ENCODE measurements around the gene THAP7. TPM values are rescaled to one million over a fixed set of nuclear protein-coding genes. Genes with fewer than 3 reads are reported as not detected.
A peak's percentile ranks its signal among the peaks of the same experiment; 100 is the strongest.

Gene THAP7
- total RNA-seq, 8 experiments from 2014 or later = 21.4 to 33.0 (median 29.4) TPM

DNA sequence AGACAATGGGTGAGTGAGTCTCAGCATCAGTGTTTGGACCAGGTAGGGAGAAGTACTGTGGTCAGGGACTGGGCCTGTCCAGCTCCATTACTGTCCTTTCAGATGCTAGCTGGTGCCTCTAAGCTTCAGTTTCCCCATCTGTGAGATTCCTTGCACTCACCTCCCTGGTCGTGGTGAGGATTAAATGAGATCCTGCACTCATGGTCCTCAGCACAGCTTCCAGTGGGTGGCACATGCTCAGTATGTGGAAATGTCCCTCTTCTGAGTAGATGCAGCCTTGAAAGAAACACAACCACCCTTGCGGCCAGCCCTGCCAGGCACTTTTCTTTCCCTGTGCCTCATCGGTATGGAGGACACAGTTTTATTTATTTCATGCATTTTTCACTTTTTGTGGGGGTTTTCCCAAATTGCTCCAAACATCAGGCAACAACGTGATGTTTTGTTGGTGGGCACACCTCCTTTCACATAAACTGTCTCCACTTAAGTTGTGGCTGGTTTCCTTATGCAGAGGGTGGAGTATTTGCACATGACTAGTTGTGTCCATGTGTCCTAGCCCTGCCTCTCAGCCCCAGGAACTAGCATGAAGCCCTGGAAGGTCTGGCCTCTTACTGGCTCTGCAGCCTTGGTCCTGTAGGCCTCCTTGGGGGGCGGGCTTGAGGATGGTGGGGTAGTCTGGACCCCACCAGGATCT is 18.7 kb downstream of the THAP7 start:
- H3K27ac ChIP-seq = peak overlapping the region in 1 of 2 donors; percentile 23
- in situ Hi-C loops (cut with MboI; ENCODE audit: low pct_unique_long_range_greater_than_20kb in 2 of 9, low sequenced_read_pairs in 9 of 9, unreplicated experiment in 9 of 9) = no loop called here
- peak overlapping the region; percentile 72 to 86 (median 84) for H3K4me3 ChIP-seq
- peak in 2 of 8 experiments; percentile 28 to 55 for ATAC-seq (replicated peaks in 6 of 8)
- WGBS, 10 experiments = 0 to 100% (median 75%) methylated on average over 1 to 4 of the region's 5 CpGs; no CpG with 5 or more reads in 1 of the 10 experiments
- H3K4me1 ChIP-seq (replicated peaks in 1 of 2) = peaks cover 19 to 30% of the 10 kb centered on the region in 2 donors

- 0% methylated on average over 1 to 2 of the region's 12 CpGs; no CpG with 5 or more reads in 7 of the 10 experiments for WGBS, 10 experiments
- H3K27ac ChIP-seq = peak overlapping the region in 1 of 2 donors; percentile 98
- H3K4me1 ChIP-seq (replicated peaks in 1 of 2) = peaks cover 19 to 30% of the 10 kb centered on the region in 2 donors
- peak overlapping the region; percentile 72 to 86 (median 84) for H3K4me3 ChIP-seq
- peak; percentile 2 to 22 (median 14) for ATAC-seq (replicated peaks in 6 of 8)
- in situ Hi-C loops (cut with MboI; ENCODE audit: low pct_unique_long_range_greater_than_20kb in 2 of 9, low sequenced_read_pairs in 9 of 9, unreplicated experiment in 9 of 9) = no loop called here
These were observed 19.4 kb downstream of the THAP7 start for GRCh38 chr22:20982563-20982882.

DNA sequence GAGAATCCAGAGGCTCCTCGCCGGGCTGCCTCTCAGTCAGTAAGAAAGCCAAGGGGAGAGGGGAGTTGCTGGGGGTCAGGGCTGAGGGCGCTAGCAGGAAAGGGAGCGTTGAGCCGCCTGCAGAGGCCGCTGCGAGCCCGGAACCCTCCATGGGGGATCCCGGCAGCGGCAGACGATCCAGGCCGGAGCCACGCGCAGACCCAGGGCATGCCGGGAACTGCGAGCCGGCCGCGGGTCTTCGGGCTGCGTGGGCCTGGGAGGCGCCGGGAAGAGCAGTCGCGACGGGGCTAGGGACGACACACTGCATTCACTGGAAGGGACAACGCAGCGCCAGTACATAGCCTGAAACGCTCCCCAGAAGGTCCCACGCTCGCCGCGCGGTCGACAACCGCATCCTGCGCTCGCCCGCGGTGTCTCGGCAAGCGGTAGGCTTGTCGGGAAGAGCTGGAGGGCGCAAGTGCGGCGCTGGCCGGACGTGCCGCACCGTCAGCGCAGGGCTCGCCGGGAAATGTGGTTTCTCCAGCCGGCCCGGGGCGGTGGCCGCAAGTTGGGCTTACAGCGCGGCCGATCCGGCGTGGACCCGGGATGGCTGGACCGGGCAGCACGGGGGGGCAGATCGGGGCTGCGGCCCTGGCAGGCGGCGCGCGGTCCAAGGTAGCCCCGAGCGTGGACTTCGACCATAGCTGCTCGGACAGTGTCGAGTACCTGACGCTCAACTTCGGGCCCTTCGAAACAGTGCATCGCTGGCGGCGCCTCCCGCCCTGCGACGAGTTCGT is 19.9 kb downstream of the THAP7 start, which contains the start of gene LZTR1:
Gene LZTR1, plus strand, starts transcription at position 511 of the 776 bp plus-strand sequence. Its CDS starts 75 bp downstream, at position 586.
- in situ Hi-C loops (cut with MboI; ENCODE audit: low pct_unique_long_range_greater_than_20kb in 2 of 9, low sequenced_read_pairs in 9 of 9, unreplicated experiment in 9 of 9) = no loop called here
- Histone ChIP-seq H3K4me1 (replicated peaks in 1 of 2) (peaks cover 19 to 30% of the 10 kb centered on the region in 2 donors), H3K27ac (peak within 1 kb of the TSS; percentile 97 to 98), H3K4me3 (peak within 1 kb of the TSS; percentile 72 to 86 (median 84))
- peak; percentile 78 to 94 (median 90) for ATAC-seq (replicated peaks in 6 of 8)
- 0 to 2% (median 0%) methylated on average over 1 to 26 of the region's 87 CpGs; no CpG with 5 or more reads in 5 of the 10 experiments for WGBS, 10 experiments

DNA sequence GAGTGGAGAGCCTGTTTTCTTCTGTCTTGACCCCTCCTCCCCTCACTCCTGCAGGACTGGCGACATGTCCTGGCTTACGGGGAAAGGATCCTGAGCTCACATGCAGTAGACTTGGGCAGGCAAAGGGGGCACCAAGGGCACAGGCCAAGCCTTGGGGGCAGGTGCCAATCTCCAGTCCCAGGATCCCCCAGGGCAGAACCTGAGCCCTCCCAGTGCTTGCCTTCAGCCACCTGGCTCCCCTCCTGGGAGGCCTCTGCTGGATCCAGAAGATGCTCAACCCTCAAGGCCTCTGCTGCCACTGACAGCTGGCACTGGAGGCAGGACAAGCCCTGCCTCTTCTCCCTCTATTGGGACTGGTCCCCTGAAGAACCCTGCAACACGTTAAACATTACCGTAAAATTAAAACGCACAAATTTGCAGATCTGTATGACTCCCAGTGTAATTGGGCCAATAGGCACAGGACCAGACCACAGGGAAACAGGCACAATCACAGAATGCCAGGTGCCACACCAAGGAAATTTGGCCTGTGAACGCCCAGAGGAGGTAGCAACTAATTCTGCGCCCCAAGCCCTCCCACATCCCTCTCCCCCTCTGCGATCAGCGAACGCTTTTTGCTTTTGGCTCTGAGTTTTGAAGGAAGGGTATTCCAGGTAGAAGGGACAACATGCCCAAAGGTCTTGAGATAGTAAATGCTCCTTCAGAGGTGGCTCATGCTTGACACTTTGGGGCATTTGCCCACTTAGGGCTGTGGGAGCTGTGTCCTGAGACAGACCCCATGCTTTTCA is 20.8 kb downstream of the THAP7 start:
- in situ Hi-C loops (cut with MboI; ENCODE audit: low pct_unique_long_range_greater_than_20kb in 2 of 9, low sequenced_read_pairs in 9 of 9, unreplicated experiment in 9 of 9) = no loop called here
- ATAC-seq (replicated peaks in 6 of 8) = no peak
- H3K27ac ChIP-seq = peak overlapping the region; percentile 97 to 98
- WGBS, 10 experiments = 0 to 80% (median 33%) methylated on average over 1 to 8 of the region's 10 CpGs; no CpG with 5 or more reads in 3 of the 10 experiments
- peaks cover 19 to 30% of the 10 kb centered on the region in 2 donors for H3K4me1 ChIP-seq (replicated peaks in 1 of 2)
- H3K4me3 ChIP-seq = peak overlapping the region; percentile 72 to 86 (median 84)

DNA sequence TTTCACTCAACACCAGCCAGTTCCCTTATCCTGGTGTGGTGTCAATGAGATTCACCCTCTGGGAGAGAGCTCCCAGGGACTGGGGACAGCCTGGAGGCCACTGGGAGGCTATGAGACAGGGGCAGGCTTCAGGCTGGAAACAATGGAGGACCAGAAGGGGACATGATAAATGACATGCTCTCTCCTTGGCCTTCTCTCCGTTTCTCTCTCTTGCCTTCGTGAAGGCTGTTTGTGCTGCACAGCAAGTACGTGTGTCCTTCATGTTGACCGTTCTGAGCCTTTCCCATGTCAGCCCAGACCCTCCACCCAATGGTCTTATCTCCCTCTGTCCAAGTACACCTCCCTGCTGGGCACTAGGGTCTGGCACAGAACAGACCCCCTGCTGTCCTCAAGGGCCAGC is 21.4 kb downstream of the THAP7 start:
- in situ Hi-C loops (cut with MboI; ENCODE audit: low pct_unique_long_range_greater_than_20kb in 2 of 9, low sequenced_read_pairs in 9 of 9, unreplicated experiment in 9 of 9) = no loop called here
- H3K4me3 ChIP-seq = no peak overlapping the region

GRCh38 chr22:20979940-20980453 is 21.9 kb downstream of the THAP7 start:
- in situ Hi-C loops (cut with MboI; ENCODE audit: low pct_unique_long_range_greater_than_20kb in 2 of 9, low sequenced_read_pairs in 9 of 9, unreplicated experiment in 9 of 9) = no loop called here
- ATAC-seq (replicated peaks in 6 of 8) = no peak
- 60 to 70% methylated on average over 1 to 4 of the region's 13 CpGs; no CpG with 5 or more reads in 8 of the 10 experiments for WGBS, 10 experiments
- Histone ChIP-seq H3K27ac (peak overlapping the region in 1 of 2 donors; percentile 38), H3K4me3 (no peak overlapping the region), H3K4me1 (replicated peaks in 1 of 2) (peaks cover 19 to 30% of the 10 kb centered on the region in 2 donors)

More for the DNA sequence above, 21.4 kb downstream of the THAP7 start:
- no peak for ATAC-seq (replicated peaks in 6 of 8)
- peaks cover 19 to 30% of the 10 kb centered on the region in 2 donors for H3K4me1 ChIP-seq (replicated peaks in 1 of 2)
- H3K27ac ChIP-seq = peak overlapping the region in 1 of 2 donors; percentile 98
- WGBS, 10 experiments = 47 to 100% (median 81%) methylated on average over 1 to 4 of the region's 4 CpGs; no CpG with 5 or more reads in 5 of the 10 experiments

GRCh38 chr22:20979243-20979809 is 22.6 kb downstream of the THAP7 start:
- Histone ChIP-seq H3K4me1 (replicated peaks in 1 of 2) (peaks cover 19 to 30% of the 10 kb centered on the region in 2 donors), H3K4me3 (no peak overlapping the region), H3K27ac (peak overlapping the region in 1 of 2 donors; percentile 56)
- in situ Hi-C loops (cut with MboI; ENCODE audit: low pct_unique_long_range_greater_than_20kb in 2 of 9, low sequenced_read_pairs in 9 of 9, unreplicated experiment in 9 of 9) = no loop called here
- 0 to 95% (median 37%) methylated on average over 4 to 11 of the region's 39 CpGs; no CpG with 5 or more reads in 6 of the 10 experiments for WGBS, 10 experiments
- ATAC-seq (replicated peaks in 6 of 8) = peak in 6 of 8 experiments; percentile 10 to 64 (median 40)

GRCh38 chr22:20978419-20978818 is 23.5 kb downstream of the THAP7 start:
- in situ Hi-C loops (cut with MboI; ENCODE audit: low pct_unique_long_range_greater_than_20kb in 2 of 9, low sequenced_read_pairs in 9 of 9, unreplicated experiment in 9 of 9) = no loop called here

DNA sequence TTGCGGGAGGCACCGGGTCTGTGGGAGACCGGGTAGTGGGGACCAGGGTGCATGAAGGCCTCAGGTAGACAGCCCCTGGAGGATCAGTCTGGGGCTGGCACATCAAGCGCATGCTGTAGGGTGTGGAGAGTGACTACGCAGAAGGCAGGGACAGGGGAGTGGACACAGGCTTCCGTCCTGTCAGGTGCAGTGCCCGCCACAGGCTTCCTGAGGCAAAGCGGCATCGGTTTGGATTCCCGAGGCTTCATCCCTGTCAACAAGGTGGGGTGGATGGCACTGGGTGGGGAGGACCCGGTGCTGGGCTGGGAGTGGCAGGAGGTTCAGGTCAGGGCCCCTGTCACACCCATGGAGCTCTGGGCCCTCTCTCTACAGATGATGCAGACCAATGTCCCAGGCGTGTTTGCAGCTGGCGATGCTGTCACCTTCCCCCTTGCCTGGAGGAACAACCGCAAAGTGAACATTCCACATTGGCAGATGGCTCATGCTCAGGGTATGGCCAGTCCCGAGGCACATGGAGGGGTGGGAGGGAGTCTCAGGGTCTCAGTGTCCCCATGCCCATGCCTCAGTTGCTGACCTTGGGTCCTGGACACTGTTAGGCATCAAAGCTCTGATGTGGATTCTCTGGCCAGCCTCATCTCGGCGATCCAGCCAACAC is 24.3 kb downstream of the THAP7 start:
- WGBS, 10 experiments = 48 to 83% (median 70%) methylated on average over 1 to 7 of the region's 17 CpGs; no CpG with 5 or more reads in 3 of the 10 experiments
- Histone ChIP-seq H3K4me1 (replicated peaks in 1 of 2) (peaks cover 13 to 23% of the 10 kb centered on the region in 2 donors), H3K27ac (no peak overlapping the region)

More at GRCh38 chr22:20978419-20978818, 23.5 kb downstream of the THAP7 start:
- no peak overlapping the region for H3K4me3 ChIP-seq
- no peak overlapping the region for H3K27ac ChIP-seq
- WGBS, 10 experiments = 0 to 100% (median 67%) methylated on average over 1 of the region's 2 CpGs; no CpG with 5 or more reads in 5 of the 10 experiments
- H3K4me1 ChIP-seq (replicated peaks in 1 of 2) = peaks cover 19 to 28% of the 10 kb centered on the region in 2 donors
- no peak for ATAC-seq (replicated peaks in 6 of 8)

DNA sequence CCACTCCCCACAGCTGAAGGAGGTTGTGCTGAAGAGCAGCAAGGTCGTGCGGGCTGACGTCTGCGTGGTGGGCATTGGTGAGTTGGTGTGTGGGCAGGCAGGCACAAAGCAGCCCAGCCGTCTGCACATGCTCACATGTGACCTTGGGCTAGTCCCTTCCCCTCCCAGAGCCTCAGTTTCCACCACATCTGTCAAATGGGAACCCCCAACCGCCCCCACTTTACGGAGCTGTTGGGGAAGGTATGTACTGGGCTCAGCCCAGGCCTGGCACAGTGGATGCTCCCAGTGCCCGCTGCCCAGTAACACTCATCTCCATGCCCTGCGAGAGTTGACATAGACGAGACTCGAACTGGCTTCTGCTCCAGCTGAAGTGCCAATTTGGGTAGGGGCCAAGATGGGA is 24.9 kb downstream of the THAP7 start:
- in situ Hi-C loops (cut with MboI; ENCODE audit: low pct_unique_long_range_greater_than_20kb in 2 of 9, low sequenced_read_pairs in 9 of 9, unreplicated experiment in 9 of 9) = no loop called here
- ATAC-seq (replicated peaks in 6 of 8) = no peak
- Histone ChIP-seq H3K4me3 (no peak overlapping the region), H3K27ac (no peak overlapping the region), H3K4me1 (replicated peaks in 1 of 2) (peaks cover 13 to 23% of the 10 kb centered on the region in 2 donors)
- WGBS, 10 experiments = 20 to 77% (median 60%) methylated on average over 1 to 6 of the region's 11 CpGs; no CpG with 5 or more reads in 6 of the 10 experiments

More for the DNA sequence above, 24.3 kb downstream of the THAP7 start:
- in situ Hi-C loops (cut with MboI; ENCODE audit: low pct_unique_long_range_greater_than_20kb in 2 of 9, low sequenced_read_pairs in 9 of 9, unreplicated experiment in 9 of 9) = no loop called here
- no peak for ATAC-seq (replicated peaks in 6 of 8)
- no peak overlapping the region for H3K4me3 ChIP-seq

GRCh38 chr22:20976291-20976877 is 25.5 kb downstream of the THAP7 start:
- no peak for ATAC-seq (replicated peaks in 6 of 8)
- 86 to 100% methylated on average over 1 of the region's 24 CpGs; no CpG with 5 or more reads in 8 of the 10 experiments for WGBS, 10 experiments
- no peak overlapping the region for H3K4me3 ChIP-seq
- in situ Hi-C loops (cut with MboI; ENCODE audit: low pct_unique_long_range_greater_than_20kb in 2 of 9, low sequenced_read_pairs in 9 of 9, unreplicated experiment in 9 of 9) = no loop called here
- H3K27ac ChIP-seq = no peak overlapping the region
- H3K4me1 ChIP-seq (replicated peaks in 1 of 2) = peaks cover 12 to 22% of the 10 kb centered on the region in 2 donors
